Measurements from ENCODE around the gene DPF3.

Gene DPF3

GRCh38 chr14:72664651-72665050 lies 229.2 kb downstream of the DPF3 start:
- no peak for DNase-seq

DNA sequence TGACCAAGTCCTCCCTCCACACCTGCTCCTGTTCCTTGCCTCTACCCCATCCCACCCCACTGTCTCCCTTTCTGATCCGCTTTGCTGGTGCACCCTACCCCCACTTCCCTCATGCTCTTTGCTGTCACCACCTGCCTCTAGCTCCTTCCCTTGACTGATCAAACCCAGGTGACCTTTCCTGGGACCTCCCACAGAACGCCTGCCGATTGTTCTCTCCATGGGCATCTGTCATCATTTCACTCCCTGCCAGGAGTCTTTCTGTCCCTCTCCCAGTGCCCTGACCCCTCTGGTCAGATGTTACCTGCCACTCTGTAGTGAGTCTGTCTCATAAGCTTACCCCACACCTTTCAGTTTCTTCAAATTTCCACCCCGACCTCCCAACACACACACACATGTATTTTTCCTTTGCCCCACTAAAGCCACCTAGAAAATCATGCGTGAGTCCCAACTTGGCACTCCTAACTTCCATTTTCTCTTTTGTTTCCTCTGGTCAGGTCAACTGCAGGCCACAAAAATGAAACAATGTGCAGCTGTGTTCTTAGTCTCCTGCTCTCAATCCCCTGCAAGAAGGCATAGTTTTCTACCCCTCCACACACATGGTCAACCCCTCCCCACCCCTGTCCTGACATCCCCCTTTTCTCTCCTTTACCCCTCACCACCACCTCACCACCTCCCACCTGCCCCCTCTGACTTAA lies 229.8 kb downstream of the DPF3 start:
- DNase-seq: no peak

- DNase-seq: no peak
These were observed 230.8 kb downstream of the DPF3 start for GRCh38 chr14:72663076-72663487.

DNA sequence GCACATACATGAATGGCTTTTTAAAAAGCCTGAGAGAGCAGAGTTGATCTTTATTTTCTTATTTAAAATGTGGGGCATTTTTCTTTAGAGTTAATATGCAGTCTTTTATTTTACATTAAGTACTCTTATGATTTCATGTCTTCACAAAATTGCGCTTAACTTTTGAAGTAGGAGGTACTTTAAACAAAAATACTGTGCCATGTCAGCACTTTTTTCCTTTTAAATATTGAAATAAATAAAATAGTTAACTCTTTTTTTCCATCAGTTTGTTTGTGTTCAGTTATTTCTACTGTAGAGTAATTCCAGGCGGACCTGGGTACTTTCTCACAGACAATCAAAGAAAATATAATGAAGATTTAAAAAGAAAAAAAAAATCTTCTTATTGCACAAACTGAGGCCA lies 231.7 kb downstream of the DPF3 start:
- no peak for DNase-seq

DNA sequence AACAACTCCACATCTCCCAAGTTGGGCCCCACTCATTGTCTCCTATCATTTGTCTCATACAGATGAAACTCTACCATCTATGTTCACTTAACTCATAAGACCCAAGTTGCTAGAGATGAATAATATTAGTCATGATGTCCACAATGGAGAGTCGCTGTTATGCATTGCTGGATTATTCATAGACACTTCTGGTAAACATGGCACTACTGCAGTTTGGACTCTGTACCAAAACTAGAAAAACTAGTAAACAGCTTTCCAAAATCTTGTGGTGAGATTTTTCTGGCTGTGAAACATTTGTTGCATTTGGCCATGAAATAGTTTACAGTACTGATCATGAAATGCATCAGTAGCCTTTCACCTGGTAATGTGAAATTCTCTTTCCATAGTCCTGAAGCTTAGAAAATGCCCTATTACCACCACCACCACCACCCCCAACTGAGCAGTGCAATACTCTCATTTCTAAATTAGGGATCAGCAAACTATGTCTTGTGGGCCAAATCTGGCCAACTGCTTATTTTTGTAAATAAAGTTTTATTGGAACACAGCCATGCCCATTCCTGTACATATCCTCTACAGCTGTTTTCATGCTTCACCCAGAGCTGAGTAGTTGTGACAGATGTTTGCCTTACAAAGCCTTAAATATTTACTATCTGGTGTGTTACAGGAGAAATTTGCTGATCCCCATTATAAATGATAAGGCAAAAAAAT lies 236.5 kb downstream of the DPF3 start:
- no peak for DNase-seq

DNA sequence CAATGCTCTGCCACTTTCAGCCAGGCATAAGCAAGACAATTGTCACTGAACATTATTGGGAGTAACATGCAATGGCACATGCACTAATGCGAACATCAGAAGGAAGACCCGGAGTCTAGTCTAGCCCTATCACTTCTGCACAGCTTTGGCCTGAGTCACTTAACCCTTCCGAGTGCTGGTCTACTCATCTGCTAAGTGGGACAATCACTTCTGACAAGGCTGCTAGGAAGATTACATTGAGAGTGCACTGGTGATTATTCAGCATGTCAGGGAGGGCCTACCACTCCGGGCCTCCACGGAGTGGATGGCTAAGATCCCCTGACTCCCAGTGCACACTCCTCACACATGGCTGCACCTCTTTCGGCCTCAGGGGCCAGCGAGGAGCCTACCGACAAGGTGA lies 240.9 kb downstream of the DPF3 start:
- no peak for DNase-seq

- no peak for DNase-seq
These were observed 241.7 kb downstream of the DPF3 start for GRCh38 chr14:72652179-72652578.

DNA sequence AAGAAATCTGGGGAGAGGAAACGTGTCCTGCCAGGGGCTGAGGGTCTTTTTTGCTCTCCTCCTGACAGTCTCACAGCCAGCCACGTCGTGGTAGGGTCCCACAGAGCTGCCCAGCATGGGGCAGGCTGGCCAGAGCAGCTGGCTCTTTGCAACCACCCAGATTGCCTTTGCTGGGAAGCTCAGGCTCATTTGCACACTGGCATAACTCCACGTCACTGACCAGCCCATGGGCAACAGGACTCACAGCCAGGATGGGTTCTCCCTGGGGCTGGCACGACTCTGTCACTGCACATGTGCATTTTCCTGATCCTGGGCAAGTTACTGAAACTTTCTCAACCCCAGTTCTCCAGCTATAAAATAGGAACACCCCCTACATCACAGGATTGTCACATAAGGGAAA lies 242.2 kb downstream of the DPF3 start:
- DNase-seq: no peak

DNA sequence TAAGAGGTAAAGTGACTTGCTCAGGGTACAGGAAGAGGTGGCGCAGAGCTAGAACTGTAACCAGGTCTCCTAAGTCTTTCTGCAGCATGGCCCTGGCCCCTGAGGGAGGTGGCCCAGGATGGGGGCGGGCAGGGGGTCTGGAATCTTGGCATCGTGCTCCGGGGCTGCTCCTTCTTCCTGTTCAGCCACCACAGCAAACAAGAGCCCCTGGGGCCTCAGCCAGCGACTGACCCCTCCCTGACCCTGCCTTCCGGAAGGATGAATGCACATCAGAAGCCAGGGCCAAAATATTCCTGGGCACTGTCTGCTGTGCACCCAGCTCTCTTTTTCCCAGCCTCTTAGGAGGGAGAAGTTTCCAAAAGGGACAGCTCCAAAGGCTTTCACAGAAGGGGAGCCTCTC lies 242.8 kb downstream of the DPF3 start:
- DNase-seq: no peak

DNA sequence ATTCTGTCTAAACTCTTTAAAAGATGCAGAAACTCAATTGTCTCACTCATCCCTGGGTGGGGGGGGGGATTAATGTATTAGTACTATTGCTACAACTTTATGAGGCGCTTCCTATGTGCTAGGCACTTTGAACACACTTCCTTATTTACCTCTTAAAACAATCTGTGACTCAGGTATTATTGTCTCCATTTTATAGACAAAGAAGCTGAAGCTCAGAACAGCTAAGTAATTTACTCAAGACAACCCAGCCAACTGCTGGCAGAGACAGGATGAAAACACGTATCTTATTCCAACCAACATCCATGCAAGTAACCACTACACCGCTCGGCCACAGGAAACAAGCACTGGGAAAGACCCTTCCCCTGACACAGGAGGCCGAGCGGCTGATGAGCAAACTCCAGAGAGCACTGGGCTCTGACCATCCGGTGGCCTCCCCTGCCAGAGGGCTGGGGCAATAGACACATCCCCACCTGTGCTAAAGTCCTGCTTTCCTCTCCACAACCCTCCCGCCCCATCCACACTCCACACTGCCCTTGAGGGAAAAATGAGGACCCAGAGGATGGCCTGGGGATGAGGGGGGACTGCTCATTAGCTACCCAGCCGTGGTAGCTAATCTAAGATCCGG lies 244.2 kb downstream of the DPF3 start:
- DNase-seq: no peak

DNA sequence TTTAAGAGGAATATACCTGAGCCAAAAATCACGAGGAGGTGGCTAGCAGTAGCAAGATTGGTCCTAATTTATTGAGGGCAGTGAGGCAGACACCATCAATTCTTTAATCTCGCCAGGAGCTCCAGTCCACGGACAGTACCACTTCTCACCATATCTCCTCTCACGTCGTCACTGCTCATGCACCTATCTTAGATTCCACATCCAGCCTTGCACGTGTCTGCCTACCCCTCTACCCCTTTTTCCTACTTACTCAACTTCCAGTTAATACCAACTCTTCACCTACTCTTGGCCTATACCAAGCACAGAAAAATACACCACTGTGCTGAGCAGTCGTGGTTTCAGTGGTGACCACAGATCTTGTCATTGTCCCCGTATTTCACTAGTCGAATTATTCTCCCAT lies 246.1 kb downstream of the DPF3 start:
- DNase-seq: no peak

DNA sequence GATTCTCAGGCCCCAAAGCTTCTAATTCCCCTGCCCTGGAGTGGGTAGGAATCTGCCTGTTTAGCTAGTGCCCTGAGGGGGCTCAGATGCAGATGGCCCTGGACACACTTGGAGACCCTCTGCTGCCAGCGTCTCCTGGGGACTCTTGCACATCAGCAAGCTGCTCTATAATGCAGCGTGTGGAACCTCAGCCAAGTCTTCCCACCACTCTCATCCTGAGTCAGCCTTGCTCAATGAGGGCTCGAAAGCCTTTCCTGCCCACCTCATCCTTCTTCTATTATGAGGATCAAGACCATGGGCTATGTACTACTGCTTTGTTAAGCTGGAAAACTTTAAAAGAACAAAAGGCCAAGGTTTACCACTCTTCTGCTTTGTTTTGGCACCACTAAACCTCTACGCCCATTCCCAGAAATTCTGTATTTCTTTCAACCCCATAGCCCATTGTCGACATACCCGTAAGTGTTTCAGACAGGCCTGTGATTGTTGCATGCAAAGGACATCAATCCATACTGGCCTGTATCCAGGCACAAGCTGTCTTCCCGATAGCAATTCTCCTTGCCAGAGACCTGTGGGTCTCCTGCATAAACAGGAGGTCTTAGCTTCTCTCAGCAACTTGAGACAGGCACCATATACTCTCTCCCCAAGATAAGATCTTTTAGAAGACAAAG lies 246.9 kb downstream of the DPF3 start:
- no peak for DNase-seq

- no peak for DNase-seq
These were observed 248.2 kb downstream of the DPF3 start for GRCh38 chr14:72645706-72646105.

DNA sequence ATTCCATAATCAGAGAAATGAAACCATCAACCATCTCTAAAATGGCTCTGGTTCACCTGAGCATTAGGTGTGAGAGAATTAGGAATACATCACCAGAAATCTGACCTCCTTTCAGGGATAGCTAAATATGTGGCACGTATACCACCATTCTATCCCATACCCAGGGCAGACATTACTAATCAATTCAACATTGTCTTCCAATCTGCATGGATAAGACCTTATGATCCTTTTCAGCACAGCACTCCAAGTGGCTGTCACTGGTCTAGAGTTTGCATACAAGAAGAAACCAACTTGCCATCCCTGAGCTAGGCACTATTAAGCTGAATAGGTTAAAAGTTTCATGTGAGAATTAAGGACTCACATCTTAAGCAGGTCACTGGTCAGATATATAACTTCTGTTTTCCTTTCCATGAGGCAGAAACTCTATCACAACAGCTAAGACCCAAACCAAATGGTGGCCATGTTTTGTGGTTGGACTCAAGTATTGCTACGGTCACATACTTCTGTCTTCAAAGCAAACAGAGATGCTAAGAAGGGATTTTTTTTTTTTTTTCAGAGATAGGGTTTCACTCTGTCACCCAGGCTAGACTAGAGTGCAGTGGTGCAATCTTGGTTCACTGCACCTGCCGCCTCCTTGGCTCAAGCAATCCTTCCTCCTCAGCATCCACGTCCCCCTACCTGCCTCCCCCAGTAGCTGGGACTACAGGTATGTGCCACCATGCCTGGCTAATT lies 249.0 kb downstream of the DPF3 start:
- DNase-seq: no peak

DNA sequence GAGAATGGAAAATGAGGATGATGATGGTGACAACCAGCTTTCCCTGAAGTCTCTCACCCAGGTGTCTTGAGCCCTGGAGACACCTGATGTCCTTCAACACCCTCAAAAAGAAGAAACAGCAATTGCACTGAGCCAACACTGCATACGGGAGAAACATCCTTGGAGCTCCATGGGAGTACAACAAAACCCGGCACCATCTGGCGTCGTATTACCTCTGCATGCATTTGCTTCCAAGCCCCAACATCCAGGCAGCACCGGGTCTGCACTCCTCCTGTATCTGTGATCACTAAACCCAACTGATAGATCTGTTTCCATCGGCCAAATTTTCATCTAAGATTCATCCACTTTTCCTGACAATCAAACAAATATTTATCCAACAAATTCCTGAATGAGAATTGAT lies 249.9 kb downstream of the DPF3 start:
- no peak for DNase-seq

GRCh38 chr14:72643317-72643801 lies 250.5 kb downstream of the DPF3 start:
- no peak for DNase-seq

DNA sequence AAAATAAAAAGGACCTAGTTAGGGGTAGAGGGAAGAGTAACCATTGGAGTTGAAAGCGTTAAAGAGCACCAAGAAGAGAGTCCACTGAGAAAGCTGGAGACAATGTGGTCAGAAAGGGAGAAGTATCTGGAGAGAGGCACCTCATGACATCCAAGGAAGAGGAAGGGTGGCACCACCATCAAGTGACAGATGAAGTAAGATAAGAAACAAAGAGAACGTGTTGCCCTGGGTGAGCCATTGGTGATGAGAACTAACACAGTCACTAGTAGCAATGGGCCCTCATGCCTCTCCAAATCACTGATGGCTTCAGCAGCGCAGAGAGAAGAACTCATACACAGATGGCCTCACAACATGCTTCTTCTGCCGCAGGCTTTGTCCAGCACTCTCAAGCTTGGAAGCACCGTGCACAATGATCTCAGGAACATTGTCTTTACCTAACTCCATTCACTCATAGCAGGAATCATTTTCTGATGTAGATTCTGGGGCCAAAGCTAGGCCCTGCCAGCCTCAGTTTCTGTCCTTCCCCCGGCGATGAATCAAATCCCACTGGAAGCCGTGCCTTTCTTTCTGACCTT lies 252.9 kb downstream of the DPF3 start:
- no peak for DNase-seq

DNA sequence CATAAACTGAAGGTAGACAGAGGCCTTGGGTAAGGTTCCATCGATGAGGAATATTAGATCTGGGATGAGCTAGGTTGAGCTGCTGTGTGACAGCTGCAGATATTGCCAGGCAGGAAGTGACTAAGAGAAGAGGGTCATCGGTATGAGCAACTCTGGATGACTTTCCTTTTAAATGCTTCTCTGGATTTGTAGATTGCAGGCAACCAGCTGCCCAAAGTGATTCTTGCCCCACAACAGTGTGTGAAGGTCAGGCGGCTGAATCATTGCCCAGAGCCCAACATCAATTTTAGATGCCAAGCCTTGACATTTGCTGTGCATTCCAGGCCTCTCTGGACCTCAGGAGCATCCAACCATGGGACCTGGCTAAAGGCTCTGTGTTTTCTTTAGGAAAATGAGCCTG lies 255.9 kb downstream of the DPF3 start:
- DNase-seq: no peak

- DNase-seq: no peak
These were observed 257.0 kb downstream of the DPF3 start for GRCh38 chr14:72636871-72637270.

DNA sequence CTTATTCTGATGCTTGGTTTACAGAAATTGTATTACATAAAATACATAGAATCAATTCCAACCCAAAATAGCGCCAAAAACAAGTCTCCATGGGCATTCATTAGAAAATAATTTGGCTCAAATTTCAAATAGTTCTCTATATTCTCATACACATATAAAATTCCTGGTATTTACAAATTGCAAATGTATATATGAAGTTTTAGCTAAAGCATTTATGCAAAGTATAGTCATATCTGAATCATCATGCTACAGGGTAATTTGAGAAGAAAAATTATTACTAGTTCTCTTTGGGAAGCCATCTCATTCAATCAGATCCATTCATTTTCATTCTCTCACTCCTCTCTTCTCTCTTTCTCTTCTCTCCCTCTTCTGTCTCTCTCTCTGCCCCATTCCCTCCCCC lies 257.8 kb downstream of the DPF3 start:
- DNase-seq: no peak

DNA sequence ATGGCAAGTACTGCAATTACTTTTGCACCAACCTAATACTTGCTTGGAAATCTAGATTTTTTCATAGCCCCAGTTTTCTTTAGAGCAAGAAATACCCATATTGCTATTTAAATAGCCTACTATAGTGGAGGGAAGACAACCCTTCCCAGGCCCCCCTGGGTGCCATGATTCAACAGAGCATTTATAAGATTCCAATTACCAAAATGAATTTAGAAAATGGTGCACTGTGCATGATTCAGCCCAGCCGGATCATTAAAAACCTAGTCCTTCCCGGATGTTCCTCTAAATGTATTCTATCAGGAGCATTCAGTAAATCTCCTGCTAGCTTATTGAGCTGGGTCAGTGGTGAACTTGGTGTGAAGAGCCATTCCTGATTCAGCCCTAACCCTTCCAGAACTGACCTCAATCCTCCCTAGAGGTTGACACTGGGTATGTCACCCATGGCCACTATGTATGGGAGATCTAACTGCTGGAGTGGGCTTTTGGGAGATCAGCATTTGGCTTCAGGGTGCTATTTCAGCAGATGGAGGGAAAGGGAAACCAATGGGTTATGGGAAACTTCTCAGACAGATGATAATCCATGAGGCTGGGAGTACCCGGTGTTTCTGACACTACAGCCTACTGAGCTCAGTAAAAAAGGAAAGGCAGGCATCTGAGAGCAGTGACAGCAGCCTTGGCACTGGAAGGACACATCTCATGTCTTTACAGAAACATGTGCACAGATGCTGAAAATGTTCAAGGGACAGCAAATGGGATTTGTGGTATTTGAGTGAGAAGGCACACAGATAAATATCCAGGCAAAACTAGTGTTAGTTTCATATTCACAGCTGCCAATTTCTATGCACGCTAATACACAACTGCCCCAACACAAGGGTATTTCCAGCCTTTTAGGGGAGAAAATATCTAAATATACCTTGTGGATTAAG lies 258.9 kb downstream of the DPF3 start:
- DNase-seq: no peak
